HCT116 (cell line): ENCODE measurements around the gene ZNF541. TPM values are rescaled to one million over a fixed set of nuclear protein-coding genes. Genes with fewer than 3 reads are reported as not detected.

ENCODE experiments used
- ATAC-seq: fragments of 200-7000 bp; cut with Tn5 transposase; 2 replicates; pipeline ENCODE4 v1.9.1; 2020; ENCODE audit warnings: mild to moderate bottlenecking, moderate library complexity
- BruUV-seq: library from RNA; stranded (reverse); fragments of 400-500 nt; replicated peaks from 2 replicates; lab custom pipeline; 2021; lab: Mats Ljungman, UMichigan
- CTCF ChIA-PET: fragments of 300-600 bp; sonication (Branson Sonifier 250); formaldehyde crosslinking; loops from one replicate; lab custom pipeline; 2021; ENCODE audit warnings: antibody characterized with exemption; lab: Charles Lee
- POLR2A ChIA-PET: fragments of 300-600, 350-600 bp; sonication (Branson Sonifier 250); formaldehyde crosslinking; loops from one replicate; lab custom pipeline; 2021; ENCODE audit warnings: antibody characterized with exemption; lab: Charles Lee
- RAD21 ChIA-PET, 2 experiments: fragments of 300-600 bp; sonication (Branson Sonifier 250); formaldehyde crosslinking; loops; one replicate each; lab custom pipeline; 2023; ENCODE audit warnings: low total read pairs in 2 of 2; ENCODE audit not compliant: uncharacterized antibody in 2 of 2, unreplicated experiment in 2 of 2, low non-redundant PET in 1 of 2; lab: Charles Lee
- DNase-seq: peaks from one replicate; pipeline ENCODE4 v3.0.0-alpha.2; 2010; ENCODE audit warnings: low read depth, low spot score
- H2AFZ ChIP-seq: fragments of 200-600 bp; shearing (Covaris generic), sonication (generic); 2 replicates; pipeline ENCODE4 v1.6.1; 2017; ENCODE audit warnings: low read depth, mixed run types, mixed read lengths, antibody characterized with exemption, low read length; ENCODE audit not compliant: poor library complexity, severe bottlenecking
- H3K27ac ChIP-seq: 2 replicates; pipeline ENCODE4 v1.5.1; 2012; ENCODE audit warnings: low read depth, low read length
- H3K27me3 ChIP-seq: fragments of 200-600 bp; sonication (generic); 2 replicates; pipeline ENCODE4 v1.6.1; 2016; ENCODE audit warnings: mixed run types, low read length, mixed read lengths; ENCODE audit not compliant: insufficient read depth
- H3K36me3 ChIP-seq, 2 experiments: fragments of 200-500 bp in 1 of 2; fragments of 200-600 bp in 1 of 2; sonication (Bioruptor generic) in 1 of 2; sonication (generic) in 1 of 2; 2 replicates each; pipeline versions ENCODE4 v1.5.1 to v1.6.1; 2014 to 2016; ENCODE audit warnings: low read length in 2 of 2, inconsistent platforms in 1 of 2, mixed read lengths in 1 of 2, mixed run types in 1 of 2; ENCODE audit not compliant: insufficient read depth in 2 of 2, control insufficient read depth in 1 of 2
- H3K4me1 ChIP-seq, 2 experiments: fragments of 200-600 bp in 1 of 2; sonication (generic) in 1 of 2; 2 replicates each; pipeline versions ENCODE4 v1.5.1 to v1.6.1; 2012 to 2017; ENCODE audit warnings: low read length in 2 of 2, inconsistent platforms in 1 of 2, mild to moderate bottlenecking in 1 of 2, mixed read lengths in 1 of 2, mixed run types in 1 of 2, moderate library complexity in 1 of 2; ENCODE audit not compliant: insufficient read depth in 2 of 2, control insufficient read depth in 1 of 2
- H3K4me2 ChIP-seq: fragments of 200-600 bp; sonication (generic); 2 replicates; pipeline ENCODE4 v1.6.1; 2017; ENCODE audit warnings: mixed run types, low read length, mixed read lengths
- H3K4me3 ChIP-seq, 2 experiments: fragments of 200-600 bp in 1 of 2; sonication (generic) in 1 of 2; replicated peaks in 1 of 2; 2 replicates each; pipeline ENCODE4 v1.5.1; 2011 to 2016; ENCODE audit warnings: low read length in 2 of 2, control low read depth in 1 of 2, low read depth in 1 of 2, mild to moderate bottlenecking in 1 of 2, mixed read lengths in 1 of 2, mixed run types in 1 of 2
- H3K79me2 ChIP-seq: fragments of 200-600 bp; sonication (generic); 2 replicates; pipeline ENCODE4 v1.6.1; 2017; ENCODE audit warnings: mild to moderate bottlenecking, mixed run types, low read length, moderate library complexity, mixed read lengths; ENCODE audit not compliant: insufficient read depth
- H3K9ac ChIP-seq: fragments of 200-600 bp; sonication (generic); 2 replicates; pipeline ENCODE4 v1.6.1; 2016; ENCODE audit warnings: low read length, mixed read lengths
- H3K9me2 ChIP-seq: fragments of 200-600 bp; sonication (generic), shearing (Covaris generic); 2 replicates; pipeline ENCODE4 v1.6.1; 2017; ENCODE audit warnings: mixed run types, mild to moderate bottlenecking, moderate library complexity; ENCODE audit not compliant: insufficient read depth
- H3K9me3 ChIP-seq, 2 experiments: fragments of 200-500 bp in 1 of 2; fragments of 200-600 bp in 1 of 2; sonication (Bioruptor generic) in 1 of 2; sonication (generic) in 1 of 2; 2 replicates each; pipeline ENCODE4 v1.6.1; 2014 to 2017; ENCODE audit warnings: low read length in 2 of 2, mixed read lengths in 2 of 2, inconsistent platforms in 1 of 2, low read depth in 1 of 2, mild to moderate bottlenecking in 1 of 2, mixed run types in 1 of 2, moderate library complexity in 1 of 2; ENCODE audit not compliant: control insufficient read depth in 1 of 2, insufficient read depth in 1 of 2
- H4K20me1 ChIP-seq: fragments of 200-600 bp; sonication (generic), shearing (Covaris generic); 2 replicates; pipeline ENCODE4 v1.6.1; 2017; ENCODE audit warnings: mixed run types, mild to moderate bottlenecking, moderate library complexity; ENCODE audit not compliant: insufficient read depth
- ATF3 ChIP-seq: IDR thresholded peaks from 2 replicates; pipeline ENCODE4 v1.6.1; 2012
- CBX3 ChIP-seq: IDR thresholded peaks from 2 replicates; pipeline ENCODE4 v1.6.1; 2012; ENCODE audit warnings: low read depth
- CTCF ChIP-seq, 3 experiments: fragments of 200-600 bp in 1 of 3; sonication (generic) in 1 of 3; IDR thresholded peaks in 2 of 3; conservative IDR thresholded peaks in 1 of 3; 2 replicates each; pipeline ENCODE4 v1.5.1; 2012 to 2017; ENCODE audit warnings: low read depth in 2 of 3, low read length in 2 of 3, antibody characterized with exemption in 1 of 3, borderline replicate concordance in 1 of 3, control low read depth in 1 of 3, mild to moderate bottlenecking in 1 of 3, mixed read lengths in 1 of 3, mixed run types in 1 of 3, moderate library complexity in 1 of 3; ENCODE audit not compliant: insufficient read depth in 1 of 3
- EZH2 ChIP-seq: fragments of 200-600 bp; sonication (generic); IDR thresholded peaks from 2 replicates; pipeline ENCODE4 v1.6.1; 2017; ENCODE audit warnings: antibody characterized with exemption, mixed run types
- MAX ChIP-seq: IDR thresholded peaks from 2 replicates; pipeline ENCODE4 v1.6.1; 2012
- POLR2A ChIP-seq: IDR thresholded peaks from 2 replicates; pipeline ENCODE4 v1.7.0; 2011; ENCODE audit warnings: borderline replicate concordance; ENCODE audit not compliant: insufficient read depth, insufficient read length; ENCODE audit errors: extremely low read depth
- POLR2AphosphoS5 ChIP-seq: IDR thresholded peaks from 2 replicates; pipeline ENCODE4 v1.6.1; 2011; ENCODE audit warnings: mild to moderate bottlenecking, low read depth, low read length, moderate library complexity
- RAD21 ChIP-seq: IDR thresholded peaks from 2 replicates; pipeline ENCODE4 v1.6.1; 2012; ENCODE audit warnings: low read depth, mild to moderate bottlenecking
- REST ChIP-seq: IDR thresholded peaks from 2 replicates; pipeline ENCODE4 v1.6.1; 2012; ENCODE audit warnings: low read depth
- SIN3A ChIP-seq: IDR thresholded peaks from 2 replicates; pipeline ENCODE4 v1.6.1; 2012; ENCODE audit warnings: low read depth
- ZBTB33 ChIP-seq: IDR thresholded peaks from 2 replicates; pipeline ENCODE4 v1.6.1; 2011; ENCODE audit warnings: mild to moderate bottlenecking, low read length, moderate library complexity; ENCODE audit not compliant: insufficient replicate concordance; ENCODE audit errors: extremely low read depth
- ZFX ChIP-seq: fragments of 450-650 bp; IDR thresholded peaks from 2 replicates; pipeline ENCODE4 v1.6.1; 2017
- ZNF274 ChIP-seq: fragments of 200-500 bp; sonication (Bioruptor generic); IDR thresholded peaks from 2 replicates; pipeline ENCODE4 v1.6.1; 2014; ENCODE audit warnings: mild to moderate bottlenecking, low read depth, low read length, inconsistent platforms
- intact Hi-C: fragments of 100-400 bp; cut with micrococcal nuclease; formaldehyde crosslinking; loops from 2 replicates; pipeline ENCODE4 v1.10.0; 2022
- total RNA-seq: library from RNA; stranded (reverse); gene quantifications from one replicate; pipeline ENCODE4 v1.2.1, GENCODE V29; 2021; ENCODE audit not compliant: unreplicated experiment

Gene ZNF541
- total RNA-seq, 1 experiment from 2014 or later = not detected

- TF ChIP-seq SIN3A (no peak), CBX3 (no peak), POLR2AphosphoS5 (no peak), ATF3 (no peak), CTCF (IDR thresholded peaks at IDR 0.05 in 2 of 3, conservative IDR thresholded peaks at IDR 0.05 in 1 of 3; ENCODE audit: borderline replicate concordance in 1 of 3, insufficient read depth in 1 of 3, low read depth in 2 of 3, low read length in 2 of 3) (no peak), ZFX (no peak), RAD21 (no peak), EZH2 (no peak)
Measured at GRCh38 chr19:47544075-47544474, 28.9 kb downstream of the ZNF541 start (continued).

GRCh38 chr19:47542030-47542475, 30.9 kb downstream of the ZNF541 start:
- intact Hi-C loops = no loop called here
- Histone ChIP-seq H3K36me3 (no peaks in the 10 kb centered on the region), H3K4me2 (no peak overlapping the region), H2AFZ (no peak overlapping the region), H3K4me1 (no peaks in the 10 kb centered on the region), H3K9ac (no peak overlapping the region), H3K9me3 (no peaks in the 10 kb centered on the region), H3K27ac (no peak overlapping the region), H3K4me3 (no peak overlapping the region), H3K79me2 (no peaks in the 10 kb centered on the region), H3K9me2 (no peaks in the 10 kb centered on the region), H3K27me3 (no peaks in the 10 kb centered on the region), H4K20me1 (no peaks in the 10 kb centered on the region)
- POLR2A ChIA-PET = no interaction called here
- no peak for DNase-seq
- CTCF ChIA-PET = no interaction called here
- ATAC-seq = no peak
- RAD21 ChIA-PET = no interaction called here
- TF ChIP-seq EZH2 (no peak), MAX (no peak), ZFX (no peak), ZBTB33 (no peak), REST (no peak), ZNF274 (no peak), SIN3A (no peak), POLR2A (no peak)
- BruUV-seq = no TSS peak
